GM19328 (cell line): Measurements from ENCODE around the gene OR2J1.
"Not testable (repeated sequence)": the region's sequence is repeated elsewhere in the genome, so short reads cannot be mapped to it uniquely, and the experiment has no call there.

Experiments
- ATAC-seq: cut with Tn5 transposase; IDR thresholded peaks from one replicate; pipeline ENCODE4 v1.9.1; 2021; ENCODE audit warnings: mild to moderate bottlenecking, moderate library complexity; ENCODE audit not compliant: unreplicated experiment

The OR2J1 gene

DNA sequence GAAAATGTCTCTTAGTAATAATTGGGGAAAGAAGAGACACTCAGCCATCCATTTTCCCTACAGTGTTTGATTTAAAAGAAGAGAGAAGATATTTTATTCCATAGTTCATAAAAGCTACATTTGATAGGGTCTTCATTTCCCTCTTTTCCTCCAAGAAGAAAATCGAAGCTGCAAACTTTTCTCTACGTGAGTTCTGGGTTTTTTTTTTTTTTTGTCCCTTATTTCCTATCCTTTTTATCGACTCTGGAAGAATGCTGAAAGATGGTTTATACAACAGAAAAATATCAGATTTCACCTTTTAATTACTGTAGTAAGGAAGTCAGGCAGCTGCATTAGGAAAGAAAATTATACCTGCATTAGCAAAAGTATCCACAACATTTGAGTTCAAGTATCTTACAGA, at the start of gene OR2J1:
Gene OR2J1 (plus strand): TSS at position 301 of the 400 bp plus-strand sequence. CDS start 1,453 bp downstream, outside the sequence.
- no peak for ATAC-seq

DNA sequence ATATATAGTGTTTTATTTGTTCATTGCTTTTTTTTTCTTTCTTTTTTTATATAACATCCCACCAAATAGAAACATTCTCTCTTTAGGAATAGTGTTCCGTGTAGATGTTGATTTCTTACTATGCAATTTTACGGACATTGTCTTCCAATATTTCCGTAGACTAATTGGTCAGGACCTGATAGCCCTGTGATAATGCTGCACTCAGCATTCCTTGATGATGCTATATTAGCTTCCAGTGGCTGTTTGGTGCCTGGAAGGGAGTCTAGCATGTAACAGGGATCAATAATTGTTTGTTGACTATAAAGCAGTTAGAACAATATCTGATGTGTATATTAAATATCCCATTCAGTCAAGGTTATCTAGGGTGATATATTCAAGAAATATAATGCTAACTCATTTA, 47.6 kb upstream of the OR2J1 start:
- ATAC-seq: no peak

DNA sequence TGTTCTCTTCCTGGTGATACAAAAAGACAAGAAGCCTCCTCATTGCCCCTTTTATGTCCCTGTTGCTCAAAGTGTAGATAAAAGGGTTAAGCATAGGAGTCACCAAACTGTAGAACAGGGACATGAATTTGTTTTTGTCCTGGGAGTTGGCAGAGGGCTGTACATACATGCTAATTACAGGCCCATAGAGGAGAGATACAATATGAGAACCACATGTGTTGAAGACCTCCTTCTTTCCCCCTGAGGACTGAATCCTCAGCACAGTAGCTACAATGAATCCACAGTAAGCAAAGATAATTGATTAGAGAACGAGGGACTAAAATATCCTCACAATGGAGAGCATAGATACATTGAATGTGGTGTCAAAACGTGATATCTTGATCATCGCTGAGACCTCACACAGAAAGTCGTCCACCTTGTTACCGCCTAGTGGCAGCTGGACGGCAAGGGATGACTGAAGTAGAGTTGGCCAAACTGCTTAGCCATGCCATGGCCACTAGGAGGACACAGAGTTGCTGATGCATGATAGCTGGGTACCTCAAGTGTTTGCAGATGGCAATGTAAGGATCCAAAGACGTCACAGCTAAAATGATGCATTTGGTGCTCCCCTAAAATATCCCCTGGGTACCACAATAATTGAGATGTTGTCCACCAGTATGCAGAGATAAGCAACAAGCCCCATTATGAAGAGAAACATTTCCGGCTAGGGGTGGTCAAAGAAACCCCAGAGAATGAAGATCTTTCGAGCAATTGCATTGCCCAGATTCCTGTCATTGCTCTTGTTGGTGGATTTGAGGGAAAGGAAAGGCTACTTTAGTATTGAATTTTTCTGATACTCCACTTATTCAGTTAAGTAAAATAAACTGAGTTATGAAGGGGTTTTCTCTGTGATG, 27.2 kb upstream of the OR2J1 start:
- ATAC-seq: no peak

DNA sequence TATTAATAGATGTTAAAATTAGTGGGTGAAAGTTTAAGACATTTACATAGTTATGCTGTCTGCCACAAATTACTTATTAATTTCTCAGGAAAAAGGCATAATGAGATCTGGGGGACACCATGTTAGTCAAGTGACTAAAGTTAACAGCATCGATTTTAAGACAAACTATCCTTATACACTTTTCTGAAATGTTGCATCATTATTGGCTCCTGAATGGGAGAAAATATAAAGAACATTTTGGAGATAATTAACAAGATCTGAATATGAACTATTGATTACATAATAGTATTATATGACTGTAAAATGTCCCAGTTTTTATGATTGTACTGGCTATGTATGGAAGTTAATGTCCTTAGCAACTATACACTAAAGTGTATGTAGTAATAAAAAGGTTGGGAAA, 20.1 kb upstream of the OR2J1 start:
- no peak for ATAC-seq

DNA sequence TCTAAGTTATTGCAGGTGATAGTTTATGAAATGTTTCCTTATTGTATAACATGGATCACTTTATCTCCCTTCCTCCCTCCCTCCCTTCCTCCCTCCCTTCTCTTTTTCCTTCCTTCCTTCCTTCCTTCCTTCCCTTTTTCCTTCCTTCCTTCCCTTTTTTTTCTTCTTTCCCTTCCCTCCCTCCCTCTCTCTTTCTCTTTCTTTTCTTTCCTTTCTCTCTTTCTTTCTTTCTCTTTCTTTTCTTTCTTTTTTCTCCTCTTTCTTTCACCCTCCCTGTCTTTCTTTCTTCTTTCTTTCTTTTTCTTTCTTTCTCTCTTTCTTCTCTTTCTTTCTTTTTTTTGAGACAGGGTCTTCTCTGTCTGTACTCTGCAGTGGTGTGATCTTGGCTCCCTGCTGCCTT, 18.0 kb upstream of the OR2J1 start:
- no peak for ATAC-seq

DNA sequence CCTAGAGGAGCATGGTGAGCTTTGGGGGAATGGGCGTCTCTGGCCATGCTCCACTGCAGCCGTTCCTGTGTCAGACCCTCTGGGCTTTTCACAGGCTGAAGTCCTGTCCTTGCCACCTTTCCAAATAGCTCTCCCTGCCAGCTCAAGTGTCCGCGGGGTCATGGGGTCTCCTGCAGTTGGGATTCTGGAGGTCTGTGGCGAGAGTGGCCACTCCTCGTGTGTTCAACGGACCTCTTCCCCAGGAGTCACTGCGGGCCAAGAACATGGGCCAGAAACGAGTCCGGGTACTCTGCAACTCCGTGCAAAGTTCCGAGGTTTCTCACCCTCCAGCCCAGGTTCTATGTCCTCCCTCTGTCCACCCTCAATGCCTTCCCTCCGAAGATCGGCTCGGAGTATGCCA, 16.8 kb upstream of the OR2J1 start:
- ATAC-seq: no peak

DNA sequence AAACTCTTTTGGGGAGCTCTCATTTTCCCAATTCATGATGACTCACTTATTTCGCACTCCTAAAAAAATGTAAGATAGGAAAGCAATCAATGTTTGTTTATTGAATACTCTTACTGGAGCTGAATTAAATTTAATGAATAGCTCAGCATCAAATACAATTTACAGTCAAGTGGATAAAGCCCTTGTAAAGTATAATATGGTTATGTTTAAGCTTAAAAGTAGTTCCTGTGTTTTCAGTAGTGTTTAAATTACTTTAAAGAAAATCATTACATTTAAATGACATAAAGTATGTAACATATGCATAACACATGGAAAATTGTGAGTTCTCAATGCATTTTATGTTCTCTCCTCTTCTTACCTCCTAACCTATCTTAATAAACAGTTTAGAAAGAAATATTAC, 12.1 kb upstream of the OR2J1 start, which contains the start of gene OR2B3:
Gene OR2B3 (minus strand): TSS at position 101 of the 400 bp plus-strand sequence. CDS start 65 bp downstream, at position 36.
- no peak for ATAC-seq

DNA sequence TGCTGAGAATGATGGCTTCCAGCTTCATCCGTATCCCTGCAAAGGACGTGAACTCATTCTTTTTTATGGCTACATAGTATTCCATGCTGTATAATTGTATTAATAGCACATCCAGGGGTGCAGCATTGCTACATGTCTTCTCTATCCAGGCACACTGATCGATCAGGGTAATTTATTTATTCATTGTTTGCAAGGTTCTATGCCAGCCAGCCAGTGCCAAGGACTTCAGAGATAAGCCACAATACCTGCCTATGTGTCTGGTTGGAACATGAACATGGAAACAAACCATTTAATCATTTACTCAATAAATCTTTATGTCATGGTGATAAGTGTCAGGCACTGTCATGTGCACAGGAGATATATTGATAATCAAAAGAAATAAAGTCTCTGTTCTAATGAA, 6.3 kb upstream of the OR2J1 start:
- no peak for ATAC-seq

DNA sequence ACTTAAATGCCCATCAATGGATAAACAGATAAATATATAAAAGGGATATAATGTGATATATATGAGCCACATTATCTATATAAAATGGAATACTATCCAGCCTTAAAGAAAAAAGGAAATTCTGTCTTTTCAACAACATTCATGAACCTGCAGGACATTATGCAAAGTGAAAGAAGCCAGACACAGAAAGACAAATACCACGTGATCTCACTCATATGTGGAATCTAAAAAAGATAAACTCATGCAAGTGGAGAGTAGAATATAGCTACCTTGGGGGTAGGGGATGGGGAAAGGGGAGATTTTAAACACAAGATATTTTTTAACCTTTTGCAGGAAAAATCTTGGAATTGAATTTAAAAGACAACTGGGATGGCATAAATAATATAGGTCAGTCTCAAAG, 1.5 kb upstream of the OR2J1 start:
- no peak for ATAC-seq

DNA sequence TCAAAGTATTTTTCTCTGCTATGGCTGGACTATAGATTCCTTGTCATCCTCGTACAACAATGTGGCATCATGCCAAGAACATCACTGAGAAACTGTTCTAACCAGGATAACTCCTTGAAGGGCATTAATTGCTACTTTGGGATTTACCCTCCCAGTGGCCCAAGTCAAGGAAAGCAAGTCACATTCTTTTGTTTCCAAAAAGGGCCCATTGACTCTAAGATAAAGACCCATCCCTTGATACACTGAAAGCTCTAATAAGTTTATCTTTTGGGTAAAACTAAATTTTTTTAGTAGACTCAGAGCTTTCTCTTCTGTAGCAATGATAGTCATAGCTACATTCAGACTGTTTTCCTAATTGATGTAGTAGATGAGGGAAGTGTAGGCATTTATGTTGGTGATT, 8.5 kb downstream of the OR2J1 start, which contains the start of gene OR2J3:
Gene OR2J3 (plus strand): TSS at position 301 of the 400 bp plus-strand sequence. CDS start 3,833 bp downstream, outside the sequence.
- ATAC-seq: no peak

DNA sequence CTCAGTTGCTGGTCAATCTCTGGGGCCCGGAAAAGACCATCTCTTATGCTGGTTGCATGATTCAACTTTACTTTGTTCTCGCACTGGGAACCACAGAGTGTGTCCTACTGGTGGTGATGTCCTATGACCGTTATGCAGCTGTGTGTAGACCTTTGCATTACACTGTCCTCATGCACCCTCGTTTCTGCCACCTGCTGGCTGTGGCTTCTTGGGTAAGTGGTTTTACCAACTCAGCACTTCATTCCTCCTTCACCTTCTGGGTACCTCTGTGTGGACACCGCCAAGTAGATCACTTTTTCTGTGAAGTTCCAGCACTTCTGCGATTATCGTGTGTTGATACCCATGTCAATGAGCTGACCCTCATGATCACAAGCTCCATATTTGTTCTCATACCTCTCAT, 12.8 kb downstream of the OR2J1 start:
- no peak for ATAC-seq

DNA sequence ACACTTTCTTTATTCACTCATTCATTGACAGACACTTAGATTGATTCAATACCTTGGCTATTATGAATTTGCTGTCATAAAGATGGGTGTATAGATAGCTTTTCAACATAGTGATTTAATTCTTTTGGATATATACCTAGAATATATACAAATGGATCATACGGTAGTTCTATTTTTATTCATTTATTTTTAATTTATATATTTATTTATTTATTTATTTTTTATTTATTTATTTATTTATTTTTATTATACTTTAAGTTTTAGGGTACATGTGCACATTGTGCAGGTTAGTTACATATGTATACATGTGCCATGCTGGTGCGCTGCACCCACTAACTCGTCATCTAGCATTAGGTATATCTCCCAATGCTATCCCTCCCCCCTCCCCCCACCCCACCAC, 15.7 kb downstream of the OR2J1 start:
- ATAC-seq: not testable (repeated sequence)

DNA sequence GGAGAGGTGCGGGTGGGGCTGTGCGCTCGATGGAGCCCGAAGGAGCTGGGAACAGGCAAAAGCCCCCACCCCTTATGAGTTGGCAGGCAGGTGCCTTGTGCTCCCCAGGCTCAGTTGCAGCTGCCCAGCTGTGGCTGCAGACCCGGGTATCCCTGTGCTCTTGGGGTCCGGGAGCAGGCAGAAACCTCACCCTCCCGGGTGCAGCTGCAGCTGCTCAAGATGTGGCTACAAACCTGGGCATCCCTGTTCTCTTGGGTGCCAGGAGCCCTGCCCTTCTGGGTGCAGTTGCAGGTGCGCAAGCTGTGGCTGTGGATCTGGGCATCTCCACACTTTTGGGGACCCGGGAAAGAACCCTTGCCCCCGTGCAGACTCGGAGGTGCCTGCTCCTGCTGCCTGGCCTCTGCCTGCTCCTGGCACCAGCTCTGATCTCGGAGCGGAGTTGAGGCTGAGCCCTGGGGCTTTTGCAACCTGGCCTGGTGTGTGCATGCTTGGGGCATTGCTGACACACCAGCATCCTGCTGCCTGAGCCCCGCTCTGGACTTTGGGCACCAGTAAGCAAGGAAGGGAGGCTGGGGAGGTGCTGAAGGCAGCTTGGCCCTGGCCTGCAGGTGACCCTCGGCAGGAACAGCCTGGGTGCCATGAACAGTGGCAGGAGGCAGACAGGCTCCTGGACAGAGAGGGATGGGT, 30.2 kb downstream of the OR2J1 start:
- ATAC-seq: no peak

DNA sequence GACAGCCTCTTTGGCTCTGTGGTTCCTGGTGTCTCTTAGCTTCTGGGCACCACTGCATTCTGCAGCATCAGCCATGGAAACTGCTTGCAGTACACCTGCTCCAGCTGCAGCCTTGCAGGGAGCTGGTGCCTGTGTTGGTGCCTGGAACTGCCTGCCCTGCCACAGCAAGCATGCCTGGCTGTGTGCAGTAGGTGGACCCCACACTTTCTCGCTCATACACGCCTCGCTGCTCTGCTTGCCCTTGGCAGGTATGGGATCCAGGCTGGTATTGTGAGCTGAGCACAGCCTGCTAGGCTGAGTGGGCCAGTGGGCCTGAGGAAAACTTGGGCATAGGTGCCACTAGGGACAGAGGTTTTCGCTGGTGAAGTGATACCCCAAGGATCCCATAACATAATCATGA, 31.4 kb downstream of the OR2J1 start:
- no peak for ATAC-seq

DNA sequence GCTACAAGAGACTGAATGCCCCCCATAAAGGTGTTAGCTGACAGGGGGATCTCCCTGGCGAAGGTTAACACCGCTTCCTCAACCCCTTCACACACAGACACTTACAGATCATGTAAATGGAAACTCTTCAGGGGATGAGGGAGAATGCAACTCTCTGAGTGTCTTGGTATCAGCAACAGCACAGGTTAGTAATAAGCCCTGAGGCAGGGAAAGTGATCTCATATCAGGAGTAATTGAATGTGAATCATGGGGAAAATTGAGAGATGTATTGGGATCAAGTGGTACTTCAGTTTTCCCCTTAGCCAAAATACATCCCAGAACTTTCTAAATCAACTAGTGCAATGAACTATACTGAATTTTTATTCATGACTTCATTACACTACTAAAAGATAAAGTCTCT, 32.4 kb downstream of the OR2J1 start:
- ATAC-seq: no peak

DNA sequence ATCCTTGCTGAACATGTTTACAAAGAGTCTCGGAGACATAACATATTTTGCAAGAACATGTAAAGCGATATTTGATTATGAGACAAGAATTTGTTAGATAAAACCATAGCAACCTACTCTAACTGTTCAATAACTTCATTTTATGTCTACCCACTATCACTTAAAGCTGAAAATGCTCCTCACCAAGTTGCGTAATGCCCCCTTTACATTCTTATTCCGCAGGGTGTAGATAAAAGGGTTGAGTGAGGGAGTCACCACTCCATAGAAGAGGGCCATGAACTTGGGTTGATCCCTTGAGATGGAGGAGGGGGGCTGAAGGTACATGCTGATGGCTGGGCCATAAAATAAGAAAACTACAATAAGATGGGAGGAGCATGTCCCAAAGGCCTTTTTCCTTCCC, 38.4 kb downstream of the OR2J1 start:
- no peak for ATAC-seq

DNA sequence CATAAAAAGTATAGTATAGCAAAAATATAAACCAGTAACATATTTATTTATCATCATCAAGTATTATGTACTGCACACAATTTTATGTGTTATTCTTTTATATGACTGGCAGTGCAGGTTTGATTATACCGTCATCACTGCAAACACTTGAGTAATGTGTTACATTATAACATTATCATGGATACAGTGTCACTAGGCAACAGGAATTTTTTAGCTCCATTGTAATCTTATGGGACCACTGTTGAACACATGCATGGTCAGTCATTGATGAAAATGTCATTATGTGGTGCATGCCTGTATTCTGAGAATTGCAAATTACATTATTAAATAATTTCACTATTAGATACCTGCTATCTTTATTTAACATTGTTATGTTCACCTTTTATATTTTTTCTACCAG, 42.3 kb downstream of the OR2J1 start:
- ATAC-seq: no peak

DNA sequence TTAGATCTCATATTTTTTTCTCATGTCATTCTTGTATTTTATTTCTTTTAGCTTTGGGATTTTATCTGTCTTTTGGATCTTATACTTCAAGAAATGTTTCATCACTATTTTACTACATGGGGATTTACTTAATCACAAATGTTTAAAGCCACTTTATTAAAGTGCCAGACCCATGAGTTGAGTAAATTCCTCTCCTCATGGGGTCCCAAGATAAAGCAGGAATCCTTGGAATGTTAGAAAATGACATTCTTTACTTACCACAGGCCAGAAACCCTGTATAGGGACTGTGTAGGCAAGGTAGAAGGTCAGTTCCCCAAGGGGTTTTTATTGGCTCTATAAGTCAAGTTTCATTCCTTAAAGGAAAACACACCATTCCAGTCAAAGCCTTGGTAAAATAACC, 43.0 kb downstream of the OR2J1 start:
- ATAC-seq: no peak

DNA sequence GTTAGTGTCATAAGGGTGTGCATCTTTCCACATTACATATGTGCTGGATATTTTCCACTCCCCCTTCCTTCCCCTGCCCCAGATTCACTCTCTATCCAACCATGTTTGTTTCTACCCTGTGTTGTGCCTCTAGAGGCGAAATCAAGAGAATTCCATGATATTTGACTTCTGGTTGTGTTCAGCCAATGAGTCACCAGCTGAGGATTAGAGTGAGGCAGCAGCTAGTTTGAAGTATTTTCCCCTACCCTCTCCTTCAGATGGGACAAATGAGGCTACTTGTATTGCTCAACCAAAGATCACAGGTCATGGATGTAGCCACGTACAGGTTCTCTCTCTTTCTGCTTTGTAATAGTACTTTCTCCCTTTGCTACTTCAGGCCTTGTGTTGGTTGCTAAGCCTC, 46.9 kb downstream of the OR2J1 start:
- no peak for ATAC-seq

DNA sequence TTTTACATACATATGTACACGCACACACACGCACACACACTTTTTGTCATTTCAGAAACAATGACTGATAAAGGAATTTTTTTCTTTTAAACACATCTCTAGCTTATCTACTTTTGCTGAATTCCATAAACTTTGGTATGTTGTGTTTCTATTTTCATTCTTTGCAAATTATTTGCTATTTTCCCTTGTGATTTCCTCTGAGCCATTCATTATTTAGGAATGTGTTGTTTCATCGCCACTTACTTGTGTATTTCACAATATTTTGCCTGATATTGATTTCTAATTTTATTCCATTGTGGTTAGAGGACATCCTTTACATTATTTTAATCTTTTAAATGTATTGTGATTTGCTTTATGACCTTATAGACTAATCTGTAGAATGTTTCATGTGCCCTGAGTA, 47.8 kb downstream of the OR2J1 start:
- no peak for ATAC-seq

DNA sequence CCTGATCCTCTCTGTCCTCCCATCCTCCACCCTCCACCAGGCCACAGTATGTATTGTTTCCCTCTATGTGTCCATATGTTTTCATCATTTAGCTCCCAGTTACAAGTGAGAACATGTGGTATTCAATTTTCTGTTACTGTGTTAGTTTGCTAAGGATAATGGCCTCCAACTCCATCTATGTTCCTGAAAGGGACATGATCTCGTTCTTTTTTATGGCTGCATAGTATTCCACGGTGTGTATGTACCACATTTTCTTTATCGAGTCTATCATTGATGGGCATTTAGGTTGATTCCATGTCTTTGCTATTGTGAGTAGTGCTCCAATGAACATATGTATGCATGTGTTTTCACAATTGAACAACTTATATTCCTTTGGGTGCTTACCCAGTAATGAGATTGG, 50.2 kb downstream of the OR2J1 start:
- ATAC-seq: not testable (repeated sequence)
